Measurements from ENCODE around the gene MRPL21. TPM values are rescaled to one million over a fixed set of nuclear protein-coding genes. Genes with fewer than 3 reads are reported as not detected.
A peak's percentile ranks its signal among the peaks of the same experiment; 100 is the strongest.

The MRPL21 gene
- total RNA-seq (34.4 and 35.8 TPM in 2 replicates), polyA plus RNA-seq (20.4 and 23.8 TPM in 2 replicates), polyA minus RNA-seq (17.1 and 20.9 TPM in 2 replicates)
- total RNA-seq (2013), result 36.8 TPM

GRCh38 chr11:68903288-68904247, at the start of gene MRPL21, which contains the start of gene IGHMBP2:
TSS of gene MRPL21 (minus strand) at chr11:68903832. CDS start at chr11:68903810, 22 bp downstream.
TSS of gene IGHMBP2 (plus strand) at chr11:68903891. CDS start at chr11:68903953, 62 bp downstream.
- peaks cover 66% of the 10 kb centered on the region for H3K79me2 ChIP-seq (ENCODE audit: control insufficient read depth, insufficient read depth, low read length)
- H3K9me3 Mint-ChIP-seq (ENCODE audit: insufficient read depth), result no peaks in the 10 kb centered on the region
- peak within 1 kb of the TSS; percentile 81 for H3K4me2 ChIP-seq (replicated peaks; ENCODE audit: low read depth, low read length, poor library complexity, severe bottlenecking)
- peak within 1 kb of the TSS; percentile 72 for H3K9ac ChIP-seq (ENCODE audit: low read length)
- ChIA-PET CTCF (interaction anchor here (0.9 to 1.9 kb wide), 4 partner anchors 16 to 182 kb away, joined by 3 to 7 read pairs (median 3); no protein-coding TSS in a partner anchor), POLR2A (interaction anchor here (1.8 to 2.4 kb wide), 2 partner anchors 61 to 152 kb away, joined by 4 to 8 read pairs; no protein-coding TSS in a partner anchor)
- H3K27ac Mint-ChIP-seq, result peak within 1 kb of the TSS; percentile 88
- WGBS (ENCODE audit: insufficient coverage), result under 1% methylated on average over 78 of the region's 78 CpGs
- H3K27ac ChIP-seq (ENCODE audit: low read length in 2 of 2), result peak within 1 kb of the TSS; percentile 75 to 91
- no peaks in the 10 kb centered on the region for H3K27me3 Mint-ChIP-seq
- ATAC-seq (ENCODE audit: low read depth) (peak; percentile 95), DNase-seq (peak; percentile 90)
- H3K4me1 Mint-ChIP-seq, result peaks cover 41% of the 10 kb centered on the region
- H3K4me3 ChIP-seq (ENCODE audit: control extremely low read depth in 1 of 5, extremely low read depth in 1 of 5, insufficient read depth in 1 of 5, low read depth in 2 of 5, low read length in 4 of 5), result peak within 1 kb of the TSS; percentile 79 to 99 (median 93)
- peak within 1 kb of the TSS; percentile 84 for H2AFZ ChIP-seq (ENCODE audit: insufficient read depth, low read depth, low read length, poor library complexity, severe bottlenecking)
- no peaks in the 10 kb centered on the region for H3K9me3 ChIP-seq (ENCODE audit: control extremely low read depth in 1 of 3, control insufficient read depth in 2 of 3, insufficient read depth in 1 of 3, low read length in 2 of 3)
- intact Hi-C loops (cut with micrococcal nuclease), result loop anchor here (1.0 to 10.0 kb wide), 4 partner anchors 63 to 771 kb away; partner anchors contain the start of genes LTO1 and TPCN2
- H3K27me3 ChIP-seq (replicated peaks in 1 of 4; ENCODE audit: control extremely low read depth in 1 of 4, control insufficient read depth in 3 of 4, insufficient read depth in 4 of 4, low read length in 3 of 4), result no peaks in the 10 kb centered on the region
- peaks cover 14 to 21% of the 10 kb centered on the region in 2 donors for H3K4me1 ChIP-seq (ENCODE audit: control insufficient read depth in 2 of 2, insufficient read depth in 2 of 2, low read length in 2 of 2)
- peaks cover 14% of the 10 kb centered on the region for H4K20me1 ChIP-seq (ENCODE audit: control insufficient read depth, insufficient read depth, low read length, poor library complexity, severe bottlenecking)
- peak within 1 kb of the TSS; percentile 97 for H3K4me3 Mint-ChIP-seq
- peaks cover 0 to 11% of the 10 kb centered on the region in 2 experiments for H3K36me3 ChIP-seq (replicated peaks in 1 of 2; ENCODE audit: control extremely low read depth in 1 of 2, control insufficient read depth in 1 of 2, extremely low read depth in 1 of 2, insufficient read depth in 2 of 2, low read length in 1 of 2)
- no peak for TF ChIP-seq CTCF (IDR thresholded peaks at IDR 0.05)
- TF ChIP-seq EZH2 (IDR thresholded peaks at IDR 0.05; ENCODE audit: borderline replicate concordance, insufficient read depth, low read depth, low read length, poor library complexity, severe bottlenecking), result no peak
